Testis (tissue), 3 donors: ENCODE results near the gene COMP. TPM values are rescaled to one million over a fixed set of nuclear protein-coding genes. Genes with fewer than 3 reads are reported as not detected.

Experiments used
- DNase-seq: peaks from one replicate; pipeline ENCODE4 v3.0.0-alpha.2; 2019
- H3K27ac ChIP-seq, 2 donors: fragments of 200-600 bp; sonication (generic); one replicate each; pipeline ENCODE4 v1.5.1; 2019
- H3K27me3 ChIP-seq: fragments of 200-600 bp; sonication (generic); one replicate; pipeline ENCODE4 v1.5.1; 2019
- H3K36me3 ChIP-seq: fragments of 200-600 bp; sonication (generic); one replicate; pipeline ENCODE4 v1.5.1; 2017; ENCODE audit warnings: low read depth; ENCODE audit errors: missing control alignments
- H3K4me1 ChIP-seq: fragments of 200-600 bp; sonication (generic); one replicate; pipeline ENCODE4 v1.5.1; 2019
- H3K4me3 ChIP-seq, 2 donors: fragments of 200-600 bp; sonication (generic); one replicate each; pipeline ENCODE4 v1.5.1; 2017 to 2019
- H3K9me3 ChIP-seq: fragments of 200-600 bp; sonication (generic); one replicate; pipeline ENCODE4 v1.5.1; 2017
- CTCF ChIP-seq, 3 experiments: fragments of 450-650 bp in 2 of 3; fragments of 200-600 bp in 1 of 3; sonication (generic) in 1 of 3; IDR thresholded peaks; one replicate each; pipeline ENCODE4 v1.5.1; 2016 to 2019; ENCODE audit warnings: antibody characterized with exemption in 3 of 3, mild to moderate bottlenecking in 2 of 3, moderate library complexity in 1 of 3
- POLR2A ChIP-seq: fragments of 450-650 bp; IDR thresholded peaks from one replicate; pipeline ENCODE4 v1.6.1; 2017; ENCODE audit warnings: antibody characterized with exemption, mild to moderate bottlenecking, moderate library complexity
- WGBS, 2 donors: methylation state at CpG; one replicate each; pipeline ENCODE4 v1.1.5; 2018; 5-methylcytosine and 5-hydroxymethylcytosine counted together
- intact Hi-C: fragments of 100-400 bp; cut with DNase I; formaldehyde crosslinking; loops from one replicate; pipeline ENCODE4 v1.15.1; 2023; ENCODE audit warnings: low total_unique reads
- polyA plus RNA-seq: library from polyadenylated mRNA; stranded (reverse); fragments of 350-450 nt; fragmentation: Illumina TruSeq; extraction: RNeasy Lipid Tissue Mini Kit (QIAGEN cat#74804); gene quantifications from one replicate; pipeline ENCODE4 v1.2.3, GENCODE V29; 2014; ENCODE audit warnings: low read depth, low replicate concordance; ENCODE audit not compliant: insufficient read depth
- total RNA-seq, 2 donors: library from RNA; depleted of rRNA; stranded (reverse); fragments of >200 nt; gene quantifications; one replicate each; pipeline ENCODE4 v1.2.3, GENCODE V29; 2016

The COMP gene
- total and polyA plus RNA-seq, 3 donors from 2014 or later: 3.8 to 23.4 (median 7.1) TPM

GRCh38 chr19:18774107-18774506 lies 17.0 kb downstream of the COMP start:
- no peak for DNase-seq
- no peaks in the 10 kb centered on the region for H3K36me3 ChIP-seq
- intact Hi-C loops: no loop called here
- TF ChIP-seq CTCF (IDR thresholded peaks at IDR 0.05) (no peak), POLR2A (no peak)
- 89 to 92% methylated on average over 9 to 11 of the region's 11 CpGs for WGBS, 2 donors
- H3K4me1 ChIP-seq: peaks cover 2% of the 10 kb centered on the region
- H3K27me3 ChIP-seq: no peaks in the 10 kb centered on the region
- H3K27ac ChIP-seq: no peak overlapping the region
- no peak overlapping the region for H3K4me3 ChIP-seq
- H3K9me3 ChIP-seq: no peaks in the 10 kb centered on the region

DNA sequence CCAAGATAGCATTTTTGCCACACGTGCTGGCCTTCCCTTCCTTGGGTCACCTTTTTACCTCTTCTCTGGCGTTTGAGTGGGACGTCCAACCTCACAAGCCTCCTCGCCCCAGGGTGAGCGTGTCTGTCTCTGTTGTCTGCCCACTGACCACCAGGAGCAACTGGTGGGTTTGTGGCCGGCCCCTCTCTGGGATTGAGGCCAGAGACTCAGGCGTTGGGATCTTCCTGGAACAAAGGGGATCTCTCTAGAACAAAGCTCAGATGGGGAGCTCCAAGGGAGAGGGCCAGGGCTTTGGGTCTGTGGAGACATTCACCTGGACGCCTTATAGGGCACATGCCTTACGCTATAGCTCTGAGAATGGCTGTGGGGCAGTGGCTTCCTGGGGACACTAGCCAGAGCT lies 17.4 kb downstream of the COMP start:
- no peak for DNase-seq
- intact Hi-C loops: no loop called here
- 93% methylated on average over 8 to 9 of the region's 9 CpGs for WGBS, 2 donors

GRCh38 chr19:18772620-18773587 lies 18.2 kb downstream of the COMP start:
- 93 to 100% methylated on average over 6 to 27 of the region's 27 CpGs for WGBS, 2 donors
- no peak overlapping the region for H3K4me3 ChIP-seq
- H3K36me3 ChIP-seq: no peaks in the 10 kb centered on the region
- no peak for TF ChIP-seq POLR2A
- H3K4me1 ChIP-seq: peaks cover 9% of the 10 kb centered on the region
- no peak for DNase-seq
- H3K27me3 ChIP-seq: no peaks in the 10 kb centered on the region
- H3K9me3 ChIP-seq: no peaks in the 10 kb centered on the region
- intact Hi-C loops: no loop called here
- no peak overlapping the region for H3K27ac ChIP-seq

More for the DNA sequence above, 17.4 kb downstream of the COMP start:
- Histone ChIP-seq H3K4me1 (peaks cover 5% of the 10 kb centered on the region), H3K27me3 (no peaks in the 10 kb centered on the region), H3K9me3 (no peaks in the 10 kb centered on the region), H3K27ac (no peak overlapping the region), H3K36me3 (no peaks in the 10 kb centered on the region), H3K4me3 (no peak overlapping the region)
- TF ChIP-seq POLR2A (no peak), CTCF (IDR thresholded peaks at IDR 0.05) (no peak)

DNA sequence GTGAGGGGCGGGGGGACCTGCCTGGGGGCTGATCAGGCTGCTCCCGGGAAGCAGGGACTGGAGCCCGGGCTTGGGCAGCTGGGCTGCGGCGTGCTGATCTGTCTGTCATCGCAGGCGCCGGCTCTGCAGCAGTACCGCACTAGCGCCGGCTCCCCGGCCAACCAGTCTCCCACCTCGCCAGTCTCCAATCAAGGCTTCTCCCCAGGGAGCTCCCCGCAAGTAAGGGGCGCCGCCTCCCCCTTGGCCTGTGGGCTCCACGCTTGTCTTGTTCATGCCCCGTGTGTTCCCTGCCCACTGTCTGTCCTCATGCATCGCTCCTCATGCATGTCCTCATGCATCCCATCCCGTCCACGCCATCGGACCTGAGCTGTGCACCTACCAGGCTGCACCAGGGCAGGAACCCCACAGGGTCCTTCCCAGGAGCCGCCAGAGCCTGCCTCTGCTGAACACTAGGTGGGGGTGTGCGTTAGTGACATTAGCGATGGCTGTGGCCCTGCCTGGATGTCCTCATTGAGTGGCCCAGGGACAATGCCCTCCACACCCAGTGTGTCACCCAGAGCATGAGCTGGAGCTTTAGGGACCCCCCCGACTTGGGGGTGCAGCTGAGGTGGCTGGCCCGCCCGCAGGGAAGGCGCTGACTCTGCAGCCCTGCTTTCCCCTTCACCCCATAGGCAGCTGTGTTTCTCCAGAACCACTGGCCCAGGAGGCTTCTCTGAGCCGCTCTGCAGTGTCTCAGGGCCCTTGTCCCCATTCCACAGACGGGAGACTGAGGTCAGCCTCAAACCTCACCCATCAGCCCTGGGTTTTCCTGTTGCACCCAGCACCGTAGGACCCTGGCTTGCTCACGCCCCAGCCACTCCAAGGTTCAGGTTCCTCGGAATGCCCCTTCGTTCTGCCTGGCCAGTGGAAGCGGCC lies 19.5 kb downstream of the COMP start:
- H3K4me1 ChIP-seq: peaks cover 9% of the 10 kb centered on the region

More for the DNA sequence above, 19.5 kb downstream of the COMP start:
- H3K27ac ChIP-seq: no peak overlapping the region
- no peak for TF ChIP-seq CTCF (IDR thresholded peaks at IDR 0.05)
- TF ChIP-seq POLR2A: no peak
- no peaks in the 10 kb centered on the region for H3K9me3 ChIP-seq
- WGBS, 2 donors: 92 to 97% methylated on average over 25 to 35 of the region's 36 CpGs
- intact Hi-C loops: no loop called here
- H3K4me3 ChIP-seq: no peak overlapping the region
- H3K36me3 ChIP-seq: no peaks in the 10 kb centered on the region
- no peak for DNase-seq
- H3K27me3 ChIP-seq: no peaks in the 10 kb centered on the region
